A673 (cell line): ENCODE results near the gene AKAP7. TPM values are rescaled to one million over a fixed set of nuclear protein-coding genes. Genes with fewer than 3 reads are reported as not detected.
"Not testable (repeated sequence)": the region's sequence is repeated elsewhere in the genome, so short reads cannot be mapped to it uniquely, and the experiment has no call there.

Source experiments
- Bru-seq: library from RNA; stranded (reverse); fragments of 400-500 nt; gene quantifications from one replicate; lab custom pipeline; 2021; lab: Mats Ljungman, UMichigan
- BruChase-seq, 2 experiments: library from RNA; stranded (reverse); fragments of 400-500 nt; gene quantifications; one replicate each; lab custom pipeline; 2021; lab: Mats Ljungman, UMichigan
- BruUV-seq: library from RNA; stranded (reverse); fragments of 400-500 nt; replicated peaks from 2 replicates; lab custom pipeline; 2021; lab: Mats Ljungman, UMichigan
- CTCF ChIA-PET: fragments of 300-600 bp; sonication (Branson Sonifier 250); formaldehyde crosslinking; loops from one replicate; lab custom pipeline; 2022; ENCODE audit warnings: antibody characterized with exemption; lab: Charles Lee
- POLR2A ChIA-PET: fragments of 300-600 bp; sonication (Branson Sonifier 250); formaldehyde crosslinking; loops from one replicate; lab custom pipeline; 2022; ENCODE audit warnings: antibody characterized with exemption; ENCODE audit not compliant: low non-redundant PET; lab: Charles Lee
- DNase-seq: peaks from one replicate; pipeline ENCODE4 v3.0.0-alpha.2; 2015; ENCODE audit warnings: low spot score
- H3K27ac ChIP-seq: fragments of 200-600 bp; sonication (generic); 2 replicates; pipeline ENCODE4 v1.5.1; 2016; ENCODE audit warnings: mixed run types, low read depth, mild to moderate bottlenecking, mixed read lengths, antibody characterized with exemption, low read length; ENCODE audit not compliant: poor library complexity, severe bottlenecking
- H3K27me3 ChIP-seq: fragments of 200-600 bp; sonication (generic); replicated peaks from 2 replicates; pipeline ENCODE4 v1.6.1; 2017; ENCODE audit warnings: mixed run types, low read depth, mild to moderate bottlenecking, mixed read lengths, antibody characterized with exemption, low read length; ENCODE audit not compliant: insufficient read depth, poor library complexity
- H3K36me3 ChIP-seq: fragments of 200-600 bp; sonication (generic); 2 replicates; pipeline ENCODE4 v1.6.1; 2016; ENCODE audit warnings: mixed run types, mild to moderate bottlenecking, mixed read lengths, antibody characterized with exemption, low read length; ENCODE audit not compliant: insufficient read depth, poor library complexity, severe bottlenecking
- H3K4me1 ChIP-seq: fragments of 200-600 bp; sonication (generic); 2 replicates; pipeline ENCODE4 v1.6.1; 2017; ENCODE audit warnings: mixed run types, mild to moderate bottlenecking, mixed read lengths, antibody characterized with exemption, low read length; ENCODE audit not compliant: insufficient read depth, poor library complexity, severe bottlenecking
- H3K4me3 ChIP-seq: fragments of 200-600 bp; sonication (generic); 2 replicates; pipeline ENCODE4 v1.5.1; 2016; ENCODE audit warnings: low read depth, mixed run types, mild to moderate bottlenecking, mixed read lengths, low read length; ENCODE audit not compliant: poor library complexity, severe bottlenecking
- H3K9me3 ChIP-seq: fragments of 200-600 bp; sonication (generic); 2 replicates; pipeline ENCODE4 v1.6.1; 2016; ENCODE audit warnings: mixed run types, low read depth, mild to moderate bottlenecking, mixed read lengths, antibody characterized with exemption, low read length; ENCODE audit not compliant: poor library complexity, severe bottlenecking
- CTCF ChIP-seq: fragments of 300-800, 200-600 bp; sonication (generic); conservative IDR thresholded peaks from 2 replicates; pipeline ENCODE4 v1.5.1; 2017; ENCODE audit warnings: low read depth, mild to moderate bottlenecking, antibody characterized with exemption, low read length, moderate library complexity, mixed read lengths
- EZH2 ChIP-seq: fragments of 200-600 bp; sonication (generic); IDR thresholded peaks from 2 replicates; pipeline ENCODE4 v1.6.1; 2017; ENCODE audit warnings: borderline replicate concordance, low read depth, mild to moderate bottlenecking, mixed read lengths, antibody characterized with exemption, low read length; ENCODE audit not compliant: poor library complexity, severe bottlenecking
- intact Hi-C: fragments of 100-400 bp; cut with micrococcal nuclease; formaldehyde crosslinking; loops from one replicate; pipeline ENCODE4 v1.10.0; 2022; ENCODE audit not compliant: unreplicated experiment
- long read RNA-seq: library from polyadenylated mRNA; stranded (forward); transcript quantifications from one replicate; pipeline ENCODE4 v2.0.0, GENCODE V29; 2022
- total RNA-seq: library from RNA; stranded (reverse); gene quantifications from 2 replicates; pipeline ENCODE4 v1.2.3, GENCODE V29; 2021

AKAP7 gene
- total RNA-seq: 59.5 and 72.4 TPM in 2 replicates
- Bru-seq, nascent RNA: percentile 95 among the genes with signal in this experiment
- BruChase-seq, experiment 1, labeled RNA remaining after a 2-hour chase: percentile 82 among the genes with signal in this experiment
- percentile 72 among the genes with signal in this experiment for BruChase-seq, experiment 2, labeled RNA remaining after a 6-hour chase
- long read RNA-seq, transcript AKAP7-202 (2 exons, 2,461 nt): major isoform, 138 of 409 reads
- long read RNA-seq, transcript AKAP7-204 (8 exons, 2,954 nt): minor isoform, 28 of 409 reads
- long read RNA-seq, partial matches to known transcripts: 63 of 409 reads
- long read RNA-seq, other reads (novel, unspliced or antisense): 171 of 409 reads

- ChIA-PET POLR2A (no interaction called here), CTCF (no interaction called here)
- Histone ChIP-seq H3K36me3 (peaks cover 12% of the 10 kb centered on the region), H3K4me3 (peak within 1 kb of the TSS; percentile 66), H3K27me3 (no peaks in the 10 kb centered on the region), H3K4me1 (peaks cover 28% of the 10 kb centered on the region), H3K9me3 (no peaks in the 10 kb centered on the region), H3K27ac (peak within 1 kb of the TSS; percentile 94)
- TF ChIP-seq CTCF (no peak), EZH2 (no peak)
- intact Hi-C loops: no loop called here
- peak; percentile 87 for DNase-seq
- no TSS peak for BruUV-seq
Observed at GRCh38 chr6:131135244-131136020, at the start of gene AKAP7. AKAP7 (plus strand) TSS chr6:131135467; CDS start chr6:131135764, 297 bp downstream.

- H3K27me3 ChIP-seq, H3K36me3 ChIP-seq, BruUV-seq, H3K4me1 ChIP-seq, POLR2A ChIA-PET, H3K27ac ChIP-seq, H3K9me3 ChIP-seq, CTCF ChIA-PET, intact Hi-C loops, H3K4me3 ChIP-seq, DNase-seq: not testable (repeated sequence)
Observed at GRCh38 chr6:131090339-131090738, 44.9 kb upstream of the AKAP7 start.

GRCh38 chr6:131091944-131092343, 43.3 kb upstream of the AKAP7 start:
- POLR2A ChIA-PET, BruUV-seq, H3K27ac ChIP-seq, DNase-seq, H3K27me3 ChIP-seq, CTCF ChIA-PET, H3K4me1 ChIP-seq, H3K36me3 ChIP-seq, intact Hi-C loops, H3K4me3 ChIP-seq: not testable (repeated sequence)
- H3K9me3 ChIP-seq: peaks cover 12% of the 10 kb centered on the region

GRCh38 chr6:131093334-131093733, 41.9 kb upstream of the AKAP7 start:
- no peak overlapping the region for H3K27ac ChIP-seq
- peaks cover 12% of the 10 kb centered on the region for H3K9me3 ChIP-seq
- CTCF ChIA-PET: no interaction called here
- no peaks in the 10 kb centered on the region for H3K36me3 ChIP-seq
- TF ChIP-seq CTCF (no peak), EZH2 (no peak)
- POLR2A ChIA-PET: no interaction called here
- intact Hi-C loops: no loop called here
- no TSS peak for BruUV-seq
- no peak overlapping the region for H3K4me3 ChIP-seq
- H3K4me1 ChIP-seq: no peaks in the 10 kb centered on the region
- no peak for DNase-seq
- H3K27me3 ChIP-seq: no peaks in the 10 kb centered on the region
